ENCODE results near the gene GARS1. TPM values are rescaled to one million over a fixed set of nuclear protein-coding genes. Genes with fewer than 3 reads are reported as not detected.

GARS1 gene
- total and polyA plus RNA-seq, 4 donors, result 43.3 to 73.6 (median 67.8) TPM

GRCh38 chr7:30563326-30563942, 31.2 kb upstream of the GARS1 start (continued):
- no peak for TF ChIP-seq RAD21 (IDR thresholded peaks at IDR 0.05)

- WGBS, result 37% methylated on average over 7 of the region's 7 CpGs
- H3K27ac ChIP-seq (ENCODE audit: low read depth in 1 of 2, low read length in 2 of 2), result no peak overlapping the region
- DNase-seq (ENCODE audit: low spot score), result peak; percentile 87
- H3K4me1 ChIP-seq (ENCODE audit: control insufficient read depth in 4 of 4, insufficient read depth in 4 of 4, low read length in 3 of 4), result no peaks in the 10 kb centered on the region
- H3K36me3 ChIP-seq (ENCODE audit: control insufficient read depth in 4 of 4, insufficient read depth in 3 of 4, low read depth in 1 of 4, low read length in 3 of 4), result peaks cover 2 to 28% (median 20%) of the 10 kb centered on the region in 4 donors
- no peak overlapping the region for H3K4me3 ChIP-seq (ENCODE audit: low read depth in 1 of 3, low read length in 3 of 3)
- TF ChIP-seq HNF4A (conservative IDR thresholded peaks at IDR 0.05) (no peak), YY1 (IDR thresholded peaks at IDR 0.05) (no peak), RXRA (IDR thresholded peaks at IDR 0.05) (no peak), GABPA (IDR thresholded peaks at IDR 0.05 in 1 of 2, conservative IDR thresholded peaks at IDR 0.05 in 1 of 2) (no peak), RAD21 (IDR thresholded peaks at IDR 0.05) (peak; percentile 95), FOXA1 (IDR thresholded peaks at IDR 0.05) (no peak), FOXA2 (IDR thresholded peaks at IDR 0.05) (no peak), SP1 (IDR thresholded peaks at IDR 0.05) (no peak), EGR1 (IDR thresholded peaks at IDR 0.05; ENCODE audit: low read depth in 2 of 2) (no peak), CTCF (IDR thresholded peaks at IDR 0.05; ENCODE audit: low read depth, low read length, missing input control) (peak; percentile 87), NR2F2 (IDR thresholded peaks at IDR 0.05) (peak; percentile 81), ATF3 (IDR thresholded peaks at IDR 0.05) (no peak), HNF4G (IDR thresholded peaks at IDR 0.05) (no peak), MAX (IDR thresholded peaks at IDR 0.05) (no peak), JUND (IDR thresholded peaks at IDR 0.05) (no peak), TAF1 (conservative IDR thresholded peaks at IDR 0.05) (no peak)
- TF ChIP-seq, protein P1, sequence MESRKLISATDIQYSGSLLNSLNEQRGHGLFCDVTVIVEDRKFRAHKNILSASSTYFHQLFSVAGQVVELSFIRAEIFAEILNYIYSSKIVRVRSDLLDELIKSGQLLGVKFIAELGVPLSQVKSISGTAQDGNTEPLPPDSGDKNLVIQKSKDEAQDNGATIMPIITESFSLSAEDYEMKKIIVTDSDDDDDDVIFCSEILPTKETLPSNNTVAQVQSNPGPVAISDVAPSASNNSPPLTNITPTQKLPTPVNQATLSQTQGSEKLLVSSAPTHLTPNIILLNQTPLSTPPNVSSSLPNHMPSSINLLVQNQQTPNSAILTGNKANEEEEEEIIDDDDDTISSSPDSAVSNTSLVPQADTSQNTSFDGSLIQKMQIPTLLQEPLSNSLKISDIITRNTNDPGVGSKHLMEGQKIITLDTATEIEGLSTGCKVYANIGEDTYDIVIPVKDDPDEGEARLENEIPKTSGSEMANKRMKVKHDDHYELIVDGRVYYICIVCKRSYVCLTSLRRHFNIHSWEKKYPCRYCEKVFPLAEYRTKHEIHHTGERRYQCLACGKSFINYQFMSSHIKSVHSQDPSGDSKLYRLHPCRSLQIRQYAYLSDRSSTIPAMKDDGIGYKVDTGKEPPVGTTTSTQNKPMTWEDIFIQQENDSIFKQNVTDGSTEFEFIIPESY (IDR thresholded peaks at IDR 0.05), result no peak
- TF ChIP-seq, protein P2, sequence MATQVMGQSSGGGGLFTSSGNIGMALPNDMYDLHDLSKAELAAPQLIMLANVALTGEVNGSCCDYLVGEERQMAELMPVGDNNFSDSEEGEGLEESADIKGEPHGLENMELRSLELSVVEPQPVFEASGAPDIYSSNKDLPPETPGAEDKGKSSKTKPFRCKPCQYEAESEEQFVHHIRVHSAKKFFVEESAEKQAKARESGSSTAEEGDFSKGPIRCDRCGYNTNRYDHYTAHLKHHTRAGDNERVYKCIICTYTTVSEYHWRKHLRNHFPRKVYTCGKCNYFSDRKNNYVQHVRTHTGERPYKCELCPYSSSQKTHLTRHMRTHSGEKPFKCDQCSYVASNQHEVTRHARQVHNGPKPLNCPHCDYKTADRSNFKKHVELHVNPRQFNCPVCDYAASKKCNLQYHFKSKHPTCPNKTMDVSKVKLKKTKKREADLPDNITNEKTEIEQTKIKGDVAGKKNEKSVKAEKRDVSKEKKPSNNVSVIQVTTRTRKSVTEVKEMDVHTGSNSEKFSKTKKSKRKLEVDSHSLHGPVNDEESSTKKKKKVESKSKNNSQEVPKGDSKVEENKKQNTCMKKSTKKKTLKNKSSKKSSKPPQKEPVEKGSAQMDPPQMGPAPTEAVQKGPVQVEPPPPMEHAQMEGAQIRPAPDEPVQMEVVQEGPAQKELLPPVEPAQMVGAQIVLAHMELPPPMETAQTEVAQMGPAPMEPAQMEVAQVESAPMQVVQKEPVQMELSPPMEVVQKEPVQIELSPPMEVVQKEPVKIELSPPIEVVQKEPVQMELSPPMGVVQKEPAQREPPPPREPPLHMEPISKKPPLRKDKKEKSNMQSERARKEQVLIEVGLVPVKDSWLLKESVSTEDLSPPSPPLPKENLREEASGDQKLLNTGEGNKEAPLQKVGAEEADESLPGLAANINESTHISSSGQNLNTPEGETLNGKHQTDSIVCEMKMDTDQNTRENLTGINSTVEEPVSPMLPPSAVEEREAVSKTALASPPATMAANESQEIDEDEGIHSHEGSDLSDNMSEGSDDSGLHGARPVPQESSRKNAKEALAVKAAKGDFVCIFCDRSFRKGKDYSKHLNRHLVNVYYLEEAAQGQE (IDR thresholded peaks at IDR 0.05), result no peak
- H3K27me3 ChIP-seq (ENCODE audit: control insufficient read depth in 4 of 4, insufficient read depth in 4 of 4, low read length in 3 of 4), result no peaks in the 10 kb centered on the region
- H3K9me3 ChIP-seq (ENCODE audit: control insufficient read depth in 4 of 4, low read length in 3 of 4), result no peaks in the 10 kb centered on the region
- no peak overlapping the region for H3K9ac ChIP-seq (ENCODE audit: low read depth in 1 of 2, low read length in 2 of 2)
Observed at GRCh38 chr7:30564243-30564892, 30.3 kb upstream of the GARS1 start.
